NCI-H128 (cell line): Measurements from ENCODE around the gene FAAP20.

Source experiments
- DNase-seq: peaks from one replicate; lab custom pipeline; 2025; ENCODE audit not compliant: unreplicated experiment; lab: John Stamatoyannopoulos, UW

FAAP20 gene

DNA sequence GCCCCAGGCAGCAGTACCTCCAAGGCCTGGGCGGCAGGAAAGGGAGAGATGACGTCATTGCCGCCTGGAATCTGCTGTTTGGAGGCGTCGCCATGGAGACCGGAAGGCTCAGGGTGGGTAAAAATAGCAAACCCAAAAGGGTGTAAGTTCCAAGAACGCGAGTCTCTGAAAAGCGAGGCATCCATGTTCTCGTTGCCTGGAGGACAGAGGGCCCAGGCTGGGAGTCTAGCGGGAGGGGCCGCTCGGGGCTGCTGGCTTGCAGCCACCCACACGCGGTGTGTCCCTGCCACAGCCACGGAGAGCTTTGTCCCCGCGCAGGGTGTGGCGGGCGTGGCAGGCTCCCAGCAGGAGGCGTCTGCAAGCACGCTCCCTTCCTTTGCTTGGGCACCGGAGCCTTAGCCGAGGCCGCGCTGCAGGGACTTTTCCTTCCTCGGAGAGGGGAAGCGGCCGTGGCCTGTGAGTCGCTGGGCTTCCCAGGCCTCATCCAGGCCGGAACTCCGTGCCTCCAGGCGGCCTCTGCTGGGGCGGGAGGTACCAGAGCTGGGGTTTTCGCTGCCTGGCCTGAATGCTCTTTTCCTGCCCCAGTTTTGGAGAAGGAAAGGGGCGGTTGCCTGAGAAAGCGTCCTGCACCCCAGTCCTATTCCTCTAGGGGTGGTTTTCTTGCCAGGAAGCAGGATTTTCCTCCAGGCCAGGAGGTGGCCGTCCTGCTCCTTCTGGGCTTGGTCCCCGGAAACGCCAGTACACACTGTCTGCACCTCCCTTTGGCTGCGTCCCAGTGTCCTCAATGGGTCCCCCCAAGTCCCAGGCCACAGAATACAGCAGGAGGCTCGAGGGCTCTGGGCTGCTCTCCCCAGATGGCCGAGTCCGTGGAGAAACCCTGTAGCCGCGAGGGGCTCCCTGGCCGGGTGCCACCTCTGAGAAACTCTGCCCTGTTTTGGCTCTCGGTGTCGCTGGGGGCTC lies 18.2 kb upstream of the FAAP20 start:
- no peak for DNase-seq

GRCh38 chr1:2212274-2212531 lies 17.6 kb upstream of the FAAP20 start:
- no peak for DNase-seq

- DNase-seq, result no peak
Measured at GRCh38 chr1:2210786-2211185, 16.2 kb upstream of the FAAP20 start.

GRCh38 chr1:2210084-2210653 lies 15.6 kb upstream of the FAAP20 start:
- no peak for DNase-seq

- no peak for DNase-seq
Measured at GRCh38 chr1:2209400-2210083, 15.0 kb upstream of the FAAP20 start.

- no peak for DNase-seq
Measured at GRCh38 chr1:2208309-2209239, 14.0 kb upstream of the FAAP20 start.

DNA sequence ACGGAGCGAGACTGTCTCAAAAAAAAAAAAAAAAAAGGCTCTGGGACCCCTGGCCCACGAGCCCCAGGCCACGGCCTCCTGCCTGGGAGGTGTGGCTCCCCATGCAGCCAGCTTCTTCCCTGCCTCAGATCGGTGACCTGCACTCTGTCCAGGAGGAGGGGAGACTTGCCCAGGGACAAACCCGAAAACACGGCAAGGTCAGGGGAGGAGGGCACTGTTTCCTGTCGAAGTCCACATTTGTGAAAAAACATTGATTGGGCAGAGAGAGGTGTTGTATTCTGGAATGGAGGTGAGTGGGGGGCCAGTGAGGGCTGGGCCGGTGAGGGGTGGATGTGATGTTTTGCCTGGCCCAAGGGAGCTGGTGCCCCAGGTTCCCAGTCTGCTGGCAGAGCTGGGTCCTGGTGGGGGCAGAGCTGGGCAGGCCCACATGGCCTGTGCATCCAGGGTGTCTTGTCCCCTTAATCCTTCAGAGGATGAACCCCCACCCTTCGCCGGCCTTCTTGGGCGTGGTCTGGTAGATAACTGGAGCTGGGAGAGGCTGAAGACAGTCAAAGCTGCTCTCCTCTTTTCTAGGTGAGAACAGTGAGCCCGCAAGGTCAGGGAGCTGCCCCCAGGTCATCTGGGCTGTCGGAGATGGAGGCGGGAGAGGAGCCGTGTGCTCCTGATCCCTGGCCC lies 12.4 kb upstream of the FAAP20 start:
- DNase-seq, result no peak

DNA sequence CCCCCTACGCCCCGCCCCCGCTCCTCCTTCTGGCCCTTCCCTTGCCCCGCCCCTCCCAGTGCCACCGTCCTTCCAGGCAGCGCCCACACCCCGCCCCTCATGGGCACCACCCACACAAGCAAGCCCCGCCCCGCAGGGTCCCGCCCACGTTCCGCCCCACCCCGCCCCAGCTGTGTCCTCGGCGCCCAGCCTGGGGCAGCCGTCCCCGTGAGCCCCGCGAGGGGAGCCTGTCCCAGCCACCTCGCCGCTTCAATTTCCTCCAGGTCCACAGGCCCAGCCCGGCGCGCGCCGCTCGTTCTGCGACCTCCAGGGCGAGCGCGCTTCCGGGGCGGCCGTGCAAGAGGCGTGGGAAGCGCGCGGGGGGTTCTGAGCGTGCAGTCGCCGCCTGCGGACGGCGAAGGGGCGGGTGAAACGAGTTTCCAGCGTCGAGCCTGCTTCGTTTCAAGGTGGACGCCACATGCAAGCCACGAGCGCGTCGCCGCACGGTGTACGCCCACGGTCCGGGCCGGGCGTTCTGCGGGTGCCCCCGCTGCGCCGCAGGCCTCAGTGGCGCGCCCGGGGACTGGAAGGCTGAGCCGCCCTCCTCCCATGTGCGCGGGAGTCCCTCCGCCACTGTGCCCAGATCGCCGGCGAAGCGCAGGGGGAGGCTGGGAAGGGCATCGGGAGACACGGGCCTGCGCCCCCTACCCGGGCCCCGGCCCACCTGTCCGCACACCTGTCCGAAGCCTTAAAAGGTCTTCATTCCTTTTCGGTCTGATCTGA lies 10.8 kb upstream of the FAAP20 start:
- DNase-seq, result no peak

- DNase-seq, result no peak
Measured at GRCh38 chr1:2204415-2205190, 10.0 kb upstream of the FAAP20 start.

DNA sequence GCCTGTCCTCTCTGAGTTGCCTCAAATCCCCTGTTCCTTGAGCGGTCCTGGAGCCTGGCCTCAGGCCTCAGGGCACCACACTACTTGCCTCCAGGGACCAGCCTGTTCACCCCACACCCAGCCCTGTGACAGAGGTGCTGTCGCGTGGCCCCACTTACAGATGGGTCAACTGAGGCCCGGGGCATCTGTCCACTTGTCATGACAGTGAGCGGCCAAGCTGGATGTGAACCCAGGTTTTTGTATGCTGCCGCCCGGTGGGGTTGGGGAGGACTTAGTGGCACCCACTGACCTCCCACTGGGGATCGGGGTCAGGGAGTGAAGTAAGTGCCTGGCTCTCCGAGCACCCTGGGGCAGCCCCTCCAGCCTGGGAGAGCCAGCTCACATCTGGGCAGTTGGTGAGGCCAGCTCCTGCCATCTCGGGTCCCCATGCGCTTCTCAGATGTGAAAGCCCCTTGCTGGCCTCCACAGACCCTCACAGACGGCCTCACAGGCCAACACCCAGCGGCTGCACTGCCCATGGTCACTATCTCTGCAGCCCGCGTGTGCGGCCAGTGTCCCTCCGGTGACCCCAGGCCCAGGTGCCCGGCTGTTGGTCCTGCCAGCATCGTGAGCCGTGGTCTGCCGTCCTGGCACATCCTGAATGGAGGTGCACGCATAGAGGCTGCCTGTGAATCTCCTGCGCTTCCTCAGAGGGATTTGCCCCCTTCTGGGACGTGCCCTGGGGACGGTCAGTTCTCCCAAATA lies 9.3 kb upstream of the FAAP20 start:
- no peak for DNase-seq

GRCh38 chr1:2202843-2203601 lies 8.4 kb upstream of the FAAP20 start:
- no peak for DNase-seq

- no peak for DNase-seq
Measured at GRCh38 chr1:2202008-2202575, 7.5 kb upstream of the FAAP20 start.

DNA sequence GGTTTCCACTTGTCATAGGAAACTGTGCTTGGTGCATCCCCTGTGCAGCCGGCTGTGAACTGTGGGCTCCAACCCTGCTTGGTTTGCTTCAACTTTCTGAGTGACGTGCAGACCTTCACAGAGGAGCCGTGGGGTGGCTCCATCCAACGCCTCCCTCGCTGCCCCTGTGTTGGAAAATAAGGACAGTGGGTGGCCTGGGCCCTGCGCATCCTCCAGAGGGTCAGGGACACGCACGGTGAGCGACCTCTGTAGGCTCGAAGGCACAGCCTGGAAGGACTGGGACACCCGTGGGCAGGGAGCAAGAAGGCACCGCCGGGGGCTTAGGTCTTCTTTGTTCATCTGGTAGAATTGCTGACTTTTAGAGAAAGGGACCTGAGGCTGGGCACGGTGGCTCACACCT lies 6.5 kb upstream of the FAAP20 start:
- DNase-seq, result no peak

DNA sequence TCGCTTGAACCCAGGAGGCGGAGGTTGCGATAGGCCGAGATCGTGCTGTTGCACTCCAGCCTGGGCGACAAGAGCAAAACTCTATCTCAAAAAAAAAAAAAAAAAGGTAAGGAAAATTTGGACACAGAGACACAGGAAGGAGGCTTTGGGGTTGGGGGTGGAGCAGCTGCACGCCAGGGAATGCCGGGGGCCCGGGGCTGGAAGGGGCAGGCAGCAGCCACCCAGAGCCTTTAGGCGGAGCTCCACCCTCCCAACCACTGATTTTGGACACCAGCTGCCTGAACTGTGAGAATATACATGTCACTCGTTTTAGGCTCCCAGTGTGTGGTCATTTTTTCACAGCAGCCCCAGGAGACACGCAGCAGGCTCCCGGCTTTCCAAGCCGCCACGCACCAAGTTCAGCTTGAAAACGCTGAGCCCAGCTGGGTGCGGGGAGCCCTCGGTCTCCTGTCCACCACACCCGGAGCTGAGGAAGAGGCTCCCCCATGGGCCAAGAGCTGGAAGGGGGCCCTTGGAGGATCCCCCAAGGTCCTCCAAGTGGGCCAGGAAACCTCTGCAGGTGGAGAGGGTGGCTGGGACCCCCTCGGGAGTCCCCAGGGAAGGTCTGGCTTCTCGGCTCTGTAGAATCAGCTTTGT lies 5.9 kb upstream of the FAAP20 start:
- DNase-seq, result no peak

- no peak for DNase-seq
Measured at GRCh38 chr1:2199042-2199810, 4.7 kb upstream of the FAAP20 start.

GRCh38 chr1:2198571-2198970 lies 4.0 kb upstream of the FAAP20 start:
- DNase-seq, result no peak
